Effector CD8-positive, alpha-beta T cell (primary cell): ENCODE measurements around the gene TRABD.

Experiments used
- DNase-seq: peaks from one replicate; lab custom pipeline; 2025; lab: John Stamatoyannopoulos, UW

The TRABD gene

DNA sequence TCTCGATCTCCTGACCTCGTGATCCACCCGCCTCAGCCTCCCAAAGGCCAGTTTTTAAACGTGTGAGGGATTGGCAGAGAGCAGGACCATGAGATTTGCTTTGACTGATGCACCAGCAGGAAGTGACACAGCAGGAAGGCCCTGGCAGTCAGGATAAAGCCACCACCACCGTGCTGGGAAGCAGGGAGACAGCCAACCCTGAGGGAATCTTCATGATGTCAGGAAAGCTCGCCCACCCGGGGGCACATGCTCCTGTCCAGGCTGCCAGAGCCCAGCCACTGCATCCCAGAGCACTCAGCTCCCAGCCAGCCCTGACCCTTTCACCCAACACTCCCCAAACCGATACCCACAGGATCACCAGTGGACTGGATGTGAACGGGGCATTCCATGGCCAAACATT is 53.0 kb downstream of the TRABD start:
- DNase-seq: no peak

- DNase-seq: no peak
Observed at GRCh38 chr22:50242406-50242949, 56.8 kb downstream of the TRABD start.

- no peak for DNase-seq
Observed at GRCh38 chr22:50243685-50244419, 58.1 kb downstream of the TRABD start.

DNA sequence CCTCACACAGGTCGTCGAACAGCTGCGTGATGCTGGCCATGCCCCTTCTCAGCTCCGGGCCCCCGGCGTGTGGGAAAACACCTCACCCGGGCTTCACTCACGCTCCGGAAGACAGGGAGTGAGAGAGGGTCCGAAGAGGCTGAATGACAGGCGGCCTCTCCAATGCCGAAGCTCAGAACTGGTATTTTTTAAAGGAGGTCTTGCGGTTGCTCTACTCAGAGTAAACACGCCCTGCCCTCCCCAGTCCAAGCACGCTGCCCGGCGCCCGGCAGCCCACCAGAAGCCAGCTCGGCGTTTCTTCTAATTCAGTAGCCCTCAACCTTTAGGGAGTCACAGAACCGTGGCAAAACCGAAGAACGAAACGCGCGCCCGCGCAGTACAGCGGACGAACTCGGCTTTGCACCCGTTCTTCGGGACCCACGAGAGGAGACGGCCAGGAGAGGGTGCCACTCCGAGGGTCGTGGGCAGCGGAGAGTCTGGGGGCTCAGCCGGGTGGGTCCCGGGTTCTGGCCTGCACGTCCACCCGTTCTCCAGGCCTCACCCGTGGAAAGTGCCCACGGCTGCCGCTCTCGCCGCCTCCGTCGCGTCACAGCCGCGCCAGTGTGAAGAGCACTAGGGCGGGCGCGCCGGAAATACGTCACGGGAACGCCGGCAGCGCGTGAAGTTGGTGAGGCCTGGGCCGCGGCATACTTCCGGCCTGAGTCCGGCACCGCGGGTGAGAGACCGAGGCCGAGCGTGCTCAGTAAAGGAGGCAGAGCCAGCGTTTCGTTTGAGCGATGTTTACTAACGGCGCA is 58.9 kb downstream of the TRABD start, which contains the start of gene TUBGCP6:
Gene TUBGCP6, minus strand, starts transcription at position 604 of the 794 bp plus-strand sequence. Its CDS starts 564 bp downstream, at position 40.
- peak; percentile 80 for DNase-seq

DNA sequence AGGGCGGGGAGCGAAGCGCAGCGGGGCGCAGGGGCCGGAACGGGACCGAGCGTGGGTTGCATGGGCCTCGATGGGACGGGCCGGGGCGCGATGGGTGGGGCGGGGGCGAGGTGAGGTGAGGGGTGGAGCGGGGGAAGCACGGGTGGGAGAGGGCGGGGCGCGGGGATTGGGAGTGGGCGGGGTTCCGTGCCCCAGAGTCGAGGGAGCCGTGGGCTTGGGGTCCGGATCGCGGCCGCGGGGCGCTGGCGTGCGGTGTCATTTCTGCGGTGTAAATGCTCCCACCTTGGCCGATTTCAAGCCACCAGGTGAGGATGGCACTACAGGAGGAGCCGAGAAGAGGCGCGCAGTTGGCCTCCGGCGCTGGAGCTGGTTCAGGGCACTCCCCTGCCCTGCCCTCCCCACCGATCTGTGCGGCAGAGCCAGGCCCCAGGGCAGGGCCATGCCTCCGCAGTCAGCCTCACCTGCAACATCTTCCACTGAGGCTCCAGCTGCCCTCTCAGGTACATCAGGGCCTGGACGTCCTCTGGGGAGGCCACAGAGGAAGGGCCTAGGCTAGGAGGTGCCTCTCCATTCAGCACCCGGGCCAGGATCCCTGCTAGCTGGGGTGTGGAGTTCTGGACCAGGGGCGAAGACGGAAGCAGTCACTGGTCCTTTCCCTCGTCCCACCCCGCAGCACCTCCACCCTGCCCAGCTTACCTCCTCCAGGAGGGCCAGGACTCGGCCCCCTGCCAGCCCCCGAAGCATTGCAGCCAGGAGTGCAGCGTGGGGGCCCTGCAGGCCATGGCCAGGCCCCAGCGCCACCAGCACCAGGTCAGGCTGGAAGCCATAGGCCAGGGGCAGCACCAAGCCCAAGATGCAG is 59.7 kb downstream of the TRABD start:
- peak; percentile 73 for DNase-seq

DNA sequence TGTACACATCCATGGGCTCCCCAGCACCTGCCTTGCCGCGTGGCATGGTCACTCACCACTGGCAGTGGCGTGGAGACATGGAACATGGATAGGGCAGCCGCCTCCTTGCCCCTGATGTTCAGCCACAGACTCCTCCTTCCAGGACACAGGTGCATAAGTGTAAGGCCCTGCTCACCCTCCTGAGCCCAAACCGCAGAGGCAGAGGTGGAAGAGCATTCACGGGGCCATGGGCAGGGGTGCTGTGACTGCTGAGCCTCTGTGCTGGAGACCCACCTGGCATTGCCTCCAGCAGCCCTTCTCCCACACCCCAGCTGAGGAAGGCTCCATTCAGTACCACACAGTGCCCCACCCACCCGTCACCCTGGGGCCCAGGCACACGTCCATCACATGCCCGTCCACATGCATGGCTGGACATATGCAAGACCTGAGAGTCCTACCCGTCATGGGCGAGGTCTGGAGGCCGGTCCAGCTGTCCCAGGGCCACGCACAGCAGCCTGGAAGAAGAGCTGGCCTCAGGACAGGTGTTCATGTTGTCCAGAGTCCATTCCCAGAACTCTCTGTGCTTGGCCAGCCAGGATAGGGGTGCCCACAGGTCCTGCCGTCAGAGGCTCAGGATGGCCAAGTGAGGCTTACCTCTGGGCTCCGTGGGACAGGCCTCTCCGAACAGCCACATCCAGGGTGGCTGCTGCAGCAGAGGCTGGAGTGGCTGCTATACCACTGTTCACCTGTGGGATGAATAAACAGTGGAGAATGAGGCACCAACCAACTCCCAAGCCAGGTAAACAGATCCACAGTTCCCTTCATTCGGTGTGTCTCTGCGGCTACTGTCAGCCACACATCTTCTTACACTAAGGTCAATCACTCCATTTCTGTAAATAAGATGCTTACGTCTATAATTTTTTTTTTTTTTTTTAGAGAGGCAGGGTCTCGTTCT is 60.8 kb downstream of the TRABD start:
- no peak for DNase-seq

DNA sequence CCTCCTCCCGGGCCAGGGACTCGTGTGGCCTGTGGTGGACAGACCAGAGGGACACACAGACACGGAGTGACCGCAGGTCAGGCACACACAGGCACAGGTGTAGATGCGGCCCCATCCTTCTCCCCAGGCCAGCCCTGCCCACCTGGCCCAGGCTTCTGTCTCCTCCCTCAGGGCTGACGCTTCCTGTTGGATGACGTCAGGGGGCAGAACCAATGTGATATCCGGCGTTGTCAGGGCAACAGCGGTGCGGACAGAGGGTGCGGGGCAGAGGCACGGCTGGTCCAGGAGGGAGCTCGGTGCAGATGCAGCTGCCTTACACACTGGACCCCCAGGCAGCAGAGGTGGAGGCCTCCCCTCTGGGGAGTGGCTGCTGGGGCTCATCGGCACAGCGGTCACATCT is 62.0 kb downstream of the TRABD start:
- no peak for DNase-seq

DNA sequence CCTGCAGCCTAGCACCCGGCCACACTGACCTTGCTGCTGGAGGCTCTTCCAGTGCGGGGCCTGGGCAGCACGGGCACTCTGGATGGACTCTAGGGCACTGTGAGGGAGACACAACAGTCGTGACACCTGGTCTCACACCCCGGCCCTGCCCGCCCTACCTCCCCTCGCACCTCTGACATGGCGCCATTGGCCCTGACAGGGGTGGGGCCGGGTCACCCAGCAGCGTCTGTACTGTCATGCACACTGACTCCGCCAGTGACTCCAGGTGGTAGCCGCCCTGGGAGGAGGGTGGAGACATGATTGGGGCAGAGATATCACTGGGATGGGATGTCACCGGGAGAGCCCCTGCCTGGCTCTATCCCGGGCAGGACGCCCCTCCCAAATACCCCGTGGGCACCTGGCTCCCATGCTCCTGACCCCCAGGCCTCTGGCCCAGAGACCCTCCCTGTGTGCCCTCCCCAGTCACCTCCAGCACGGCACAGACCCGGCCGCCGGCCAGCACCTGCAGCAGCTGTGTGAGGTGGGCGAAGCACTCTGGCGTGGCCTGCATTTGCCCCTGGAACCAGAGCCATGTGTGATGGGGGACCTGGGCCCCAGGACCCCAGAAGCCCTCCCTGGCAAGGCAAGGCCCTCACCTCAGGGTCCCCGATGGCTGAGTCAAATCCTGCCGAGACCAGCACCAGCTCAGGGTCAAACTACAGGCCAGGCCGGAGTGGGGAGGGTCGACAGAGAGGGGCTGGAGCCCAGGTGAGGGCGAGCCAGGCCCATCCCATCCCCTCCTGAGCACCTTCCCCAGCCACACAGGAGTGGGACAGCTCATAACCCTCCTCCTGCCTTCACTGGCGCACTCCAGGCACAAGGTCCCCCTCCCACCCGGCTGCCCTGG is 62.7 kb downstream of the TRABD start:
- no peak for DNase-seq
